Activated CD4-positive, alpha-beta T cell treated with anti-CD3 and anti-CD28 coated beads, Interleukin-2, amount 10 ng/mL, durations not matched to agents 24 days and 14 days (primary cell): ENCODE data around the gene MRPS18B. TPM values are rescaled to one million over a fixed set of nuclear protein-coding genes. Genes with fewer than 3 reads are reported as not detected.

Experiments used
- DNase-seq: peaks from one replicate; pipeline ENCODE4 v3.0.0; 2022
- H3K27ac Mint-ChIP-seq: one replicate; pipeline ENCODE4 v1.8.0; 2022; ENCODE audit warnings: mild to moderate bottlenecking, mixed read lengths
- H3K27me3 Mint-ChIP-seq: one replicate; pipeline ENCODE4 v1.8.0; 2022; ENCODE audit warnings: mixed read lengths
- H3K36me3 Mint-ChIP-seq: one replicate; pipeline ENCODE4 v1.8.0; 2022; ENCODE audit warnings: low read depth, mild to moderate bottlenecking, mixed read lengths
- H3K4me1 Mint-ChIP-seq: one replicate; pipeline ENCODE4 v1.8.0; 2021; ENCODE audit warnings: mixed read lengths
- H3K4me3 Mint-ChIP-seq: one replicate; pipeline ENCODE4 v1.8.0; 2022; ENCODE audit warnings: mild to moderate bottlenecking, moderate library complexity, mixed read lengths
- H3K9me3 Mint-ChIP-seq: one replicate; pipeline ENCODE4 v1.8.0; 2021; ENCODE audit warnings: mixed read lengths
- intact Hi-C: fragments of 100-400 bp; cut with micrococcal nuclease; formaldehyde crosslinking; loops from one replicate; pipeline ENCODE4 v1.15.1; 2023
- total RNA-seq: library from RNA; stranded (reverse); gene quantifications from 2 replicates; pipeline ENCODE4 v1.2.3, GENCODE V29; 2022

Gene MRPS18B
- total RNA-seq, 1 donor from 2014 or later: 79.4 TPM

- Mint-ChIP-seq H3K36me3 (peaks cover 78% of the 10 kb centered on the region), H3K27ac (peak overlapping the region; percentile 87), H3K27me3 (peaks cover 6% of the 10 kb centered on the region), H3K9me3 (no peaks in the 10 kb centered on the region), H3K4me1 (peaks cover 63% of the 10 kb centered on the region), H3K4me3 (peak overlapping the region; percentile 90)
- no peak for DNase-seq
- intact Hi-C loops: loop anchor here (10.0 kb wide), 1 partner anchor 549 kb away; the partner anchor contains the start of genes POLR1H and PPP1R11
Observed at GRCh38 chr6:30613251-30614043, 4.2 kb upstream of the MRPS18B start.

GRCh38 chr6:30614044-30614842 lies 3.4 kb upstream of the MRPS18B start:
- DNase-seq: peak; percentile 69
- Mint-ChIP-seq H3K4me1 (peaks cover 59% of the 10 kb centered on the region), H3K9me3 (no peaks in the 10 kb centered on the region), H3K4me3 (peak overlapping the region; percentile 90), H3K27ac (peak overlapping the region; percentile 92), H3K36me3 (peaks cover 73% of the 10 kb centered on the region), H3K27me3 (peaks cover 6% of the 10 kb centered on the region)
- intact Hi-C loops: loop anchor here (10.0 kb wide), 1 partner anchor 549 kb away; the partner anchor contains the start of genes POLR1H and PPP1R11

GRCh38 chr6:30614843-30615218 lies 2.8 kb upstream of the MRPS18B start:
- intact Hi-C loops: loop anchor here (1.0 to 10.0 kb wide), 4 partner anchors 44 to 550 kb away; partner anchors contain the start of genes ABCF1, CCHCR1, POLR1H and PPP1R11
- Mint-ChIP-seq H3K4me1 (peaks cover 59% of the 10 kb centered on the region), H3K36me3 (peaks cover 73% of the 10 kb centered on the region), H3K27me3 (peaks cover 6% of the 10 kb centered on the region), H3K9me3 (no peaks in the 10 kb centered on the region), H3K27ac (peak overlapping the region; percentile 92), H3K4me3 (peak overlapping the region; percentile 90)
- DNase-seq: peak; percentile 97

GRCh38 chr6:30615219-30615957 lies 2.3 kb upstream of the MRPS18B start:
- Mint-ChIP-seq H3K36me3 (peaks cover 69% of the 10 kb centered on the region), H3K27ac (peak overlapping the region; percentile 92), H3K9me3 (no peaks in the 10 kb centered on the region), H3K4me3 (peak overlapping the region; percentile 90), H3K27me3 (peaks cover 6% of the 10 kb centered on the region), H3K4me1 (peaks cover 54% of the 10 kb centered on the region)
- intact Hi-C loops: loop anchor here (1.0 to 10.0 kb wide), 4 partner anchors 44 to 551 kb away; partner anchors contain the start of genes ABCF1, CCHCR1, POLR1H and PPP1R11
- peak; percentile 82 for DNase-seq

- peak; percentile 80 for DNase-seq
Observed at GRCh38 chr6:30615958-30616810, 1.5 kb upstream of the MRPS18B start.

GRCh38 chr6:30616811-30617564 lies 652 bp upstream of the MRPS18B start, which contains the start of gene PPP1R10:
Gene PPP1R10, minus strand, starts transcription at chr6:30617243. Its CDS starts 7,299 bp downstream, at chr6:30609944.
- Mint-ChIP-seq H3K27me3 (peaks cover 6% of the 10 kb centered on the region), H3K4me1 (peaks cover 42% of the 10 kb centered on the region), H3K4me3 (peak within 1 kb of the TSS; percentile 90), H3K36me3 (peaks cover 66% of the 10 kb centered on the region), H3K9me3 (no peaks in the 10 kb centered on the region), H3K27ac (peak within 1 kb of the TSS; percentile 92)
- peak; percentile 100 for DNase-seq
- intact Hi-C loops: loop anchor here (1.0 to 10.0 kb wide), 12 partner anchors 9 to 552 kb away; partner anchors contain the start of genes ATAT1, C6orf136, CCHCR1 and DHX16

More at GRCh38 chr6:30615958-30616810, 1.5 kb upstream of the MRPS18B start:
- intact Hi-C loops: loop anchor here (1.0 to 10.0 kb wide), 6 partner anchors 45 to 551 kb away; partner anchors contain the start of genes ABCF1, CCHCR1, DHX16 and FLOT1
- Mint-ChIP-seq H3K27ac (peak overlapping the region; percentile 92), H3K36me3 (peaks cover 68% of the 10 kb centered on the region), H3K4me3 (peak overlapping the region; percentile 90), H3K4me1 (peaks cover 48% of the 10 kb centered on the region), H3K27me3 (peaks cover 6% of the 10 kb centered on the region), H3K9me3 (no peaks in the 10 kb centered on the region)

- peaks cover 67% of the 10 kb centered on the region for H3K36me3 Mint-ChIP-seq
- H3K27me3 Mint-ChIP-seq: peaks cover 6% of the 10 kb centered on the region
Observed at GRCh38 chr6:30618270-30618797, 694 bp downstream of the MRPS18B start.

GRCh38 chr6:30619561-30619960 lies 1.9 kb downstream of the MRPS18B start:
- Mint-ChIP-seq H3K27me3 (peaks cover 6% of the 10 kb centered on the region), H3K9me3 (no peaks in the 10 kb centered on the region)
- intact Hi-C loops: loop anchor here (5.0 to 10.0 kb wide), 3 partner anchors 193 to 555 kb away; partner anchors contain the start of genes CCHCR1, POLR1H, PPP1R11 and TCF19

More at GRCh38 chr6:30618270-30618797, 694 bp downstream of the MRPS18B start:
- intact Hi-C loops: loop anchor here (5.0 to 10.0 kb wide), 3 partner anchors 194 to 554 kb away; partner anchors contain the start of genes CCHCR1, POLR1H, PPP1R11 and TCF19
- DNase-seq: peak; percentile 69
- no peaks in the 10 kb centered on the region for H3K9me3 Mint-ChIP-seq
- peaks cover 33% of the 10 kb centered on the region for H3K4me1 Mint-ChIP-seq
- H3K27ac Mint-ChIP-seq: peak overlapping the region; percentile 92
- peak overlapping the region; percentile 90 for H3K4me3 Mint-ChIP-seq

GRCh38 chr6:30625511-30625910 lies 7.9 kb downstream of the MRPS18B start:
- Mint-ChIP-seq H3K4me1 (peaks cover 22% of the 10 kb centered on the region), H3K27ac (no peak overlapping the region), H3K36me3 (peaks cover 47% of the 10 kb centered on the region), H3K27me3 (no peaks in the 10 kb centered on the region), H3K9me3 (no peaks in the 10 kb centered on the region), H3K4me3 (no peak overlapping the region)
- no peak for DNase-seq
- intact Hi-C loops: no loop called here

More at GRCh38 chr6:30619561-30619960, 1.9 kb downstream of the MRPS18B start:
- Mint-ChIP-seq H3K4me3 (peak overlapping the region; percentile 90), H3K4me1 (peaks cover 23% of the 10 kb centered on the region), H3K36me3 (peaks cover 61% of the 10 kb centered on the region), H3K27ac (peak overlapping the region; percentile 3)
- no peak for DNase-seq

- Mint-ChIP-seq H3K4me3 (peak within 1 kb of the TSS; percentile 91), H3K9me3 (no peaks in the 10 kb centered on the region), H3K36me3 (peaks cover 47% of the 10 kb centered on the region), H3K27me3 (no peaks in the 10 kb centered on the region), H3K4me1 (peaks cover 21% of the 10 kb centered on the region), H3K27ac (peak within 1 kb of the TSS; percentile 95)
- intact Hi-C loops: loop anchor here (1.0 to 2.0 kb wide), 2 partner anchors 9 to 20 kb away; partner anchors contain the start of genes C6orf136, MRPS18B and PPP1R10
- peak; percentile 97 for DNase-seq
Observed at GRCh38 chr6:30626484-30627366, 9.1 kb downstream of the MRPS18B start, which contains the start of gene ATAT1. Gene ATAT1, plus strand, starts transcription at chr6:30626874.
